Astrocyte (in vitro differentiated cells and primary cell): ENCODE data around the gene ANO8.

Experiments
- CTCF ChIP-seq: IDR thresholded peaks from 2 replicates; pipeline ENCODE4 v1.5.1; 2011; ENCODE audit warnings: low read depth, mild to moderate bottlenecking, inconsistent platforms, low read length, moderate library complexity; ENCODE audit not compliant: insufficient read depth
- EZH2 ChIP-seq: IDR thresholded peaks from 2 replicates; pipeline ENCODE4 v1.6.1; 2012; ENCODE audit warnings: mild to moderate bottlenecking, low read length, inconsistent platforms; ENCODE audit not compliant: insufficient read depth

GRCh38 chr19:17318966-17319365, 15.7 kb downstream of the ANO8 start:
- TF ChIP-seq EZH2: no peak
- no peak for TF ChIP-seq CTCF
